HG03280 (cell line): ENCODE results near the gene MT1X.

Source experiments
- ATAC-seq: cut with Tn5 transposase; IDR thresholded peaks from one replicate; pipeline ENCODE4 v1.9.1; 2021; ENCODE audit warnings: mild to moderate bottlenecking, moderate library complexity; ENCODE audit not compliant: unreplicated experiment

Gene MT1X

DNA sequence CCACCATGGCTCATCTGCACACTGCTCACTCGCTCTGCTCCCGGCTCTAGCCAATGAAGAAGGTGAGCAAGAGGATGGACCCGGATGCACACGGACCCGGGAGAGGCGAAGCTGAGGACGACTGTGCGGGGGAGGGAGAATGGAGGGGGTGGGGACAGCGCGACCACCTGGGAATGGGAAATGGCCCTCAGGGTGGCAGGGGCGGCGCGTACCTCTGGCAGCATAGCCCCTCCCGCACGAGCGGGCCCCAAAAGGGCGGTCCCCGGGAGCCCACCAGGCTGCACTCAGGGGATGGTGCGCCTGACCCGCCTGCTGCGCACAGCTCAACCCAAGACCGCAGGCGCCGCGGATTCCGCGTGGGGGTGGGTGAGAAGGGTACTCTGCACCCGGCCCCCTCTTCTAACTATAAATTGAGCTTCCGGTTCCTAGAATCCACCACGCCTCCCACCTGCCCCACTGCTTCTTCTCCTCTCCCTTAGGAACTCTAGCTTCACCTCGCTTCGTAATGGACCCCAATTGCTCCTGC lies 6.5 kb upstream of the MT1X start:
- ATAC-seq, result no peak

DNA sequence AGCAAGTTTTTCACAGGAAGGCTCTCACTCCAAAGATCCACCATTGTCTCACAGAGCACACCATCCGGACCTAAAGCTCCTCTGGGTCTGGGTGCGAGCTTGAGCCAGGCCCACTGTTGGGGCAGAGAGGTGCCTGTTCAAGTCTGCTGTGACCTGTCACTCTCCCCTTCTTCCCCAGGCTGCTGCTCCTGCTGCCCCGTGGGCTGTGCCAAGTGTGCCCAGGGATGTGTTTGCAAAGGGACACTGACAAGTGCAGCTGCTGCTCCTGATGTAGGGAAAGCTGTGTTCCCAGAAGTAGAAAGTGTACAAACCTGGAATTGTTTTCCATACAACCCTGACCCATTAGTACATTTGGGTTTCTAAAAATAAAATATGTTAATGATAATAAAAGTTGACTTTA lies 4.8 kb upstream of the MT1X start:
- ATAC-seq, result no peak

DNA sequence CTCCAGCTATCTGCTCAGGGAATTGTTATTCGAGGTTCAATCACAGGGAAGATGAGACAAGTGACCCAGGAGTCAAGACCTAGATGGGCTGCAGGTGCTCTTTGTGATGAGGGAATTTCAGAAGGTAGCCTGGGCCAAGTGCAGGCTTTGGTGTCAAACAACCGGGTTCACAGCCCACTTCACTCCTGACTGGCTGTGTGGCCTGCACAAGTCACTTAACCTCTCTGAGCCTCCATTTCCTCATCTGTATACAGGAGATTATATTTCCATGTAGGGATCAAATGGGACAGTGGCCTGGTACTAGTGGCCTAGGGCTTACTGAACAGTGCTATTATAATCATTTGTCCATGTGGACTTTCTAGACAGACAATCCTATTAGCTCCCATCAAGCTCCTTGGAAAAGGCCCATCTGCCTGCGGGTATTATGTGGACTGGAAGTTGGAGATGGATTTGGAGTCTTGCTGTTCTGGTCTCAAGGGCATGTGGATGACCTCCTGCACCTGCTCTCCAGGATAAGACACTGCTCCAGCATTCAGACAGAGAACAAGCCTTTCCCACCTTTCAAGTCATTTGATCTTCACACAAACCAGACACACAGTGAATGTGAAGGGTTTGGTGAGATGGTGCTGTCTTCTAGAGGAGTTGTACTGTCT lies 3.1 kb upstream of the MT1X start:
- no peak for ATAC-seq

DNA sequence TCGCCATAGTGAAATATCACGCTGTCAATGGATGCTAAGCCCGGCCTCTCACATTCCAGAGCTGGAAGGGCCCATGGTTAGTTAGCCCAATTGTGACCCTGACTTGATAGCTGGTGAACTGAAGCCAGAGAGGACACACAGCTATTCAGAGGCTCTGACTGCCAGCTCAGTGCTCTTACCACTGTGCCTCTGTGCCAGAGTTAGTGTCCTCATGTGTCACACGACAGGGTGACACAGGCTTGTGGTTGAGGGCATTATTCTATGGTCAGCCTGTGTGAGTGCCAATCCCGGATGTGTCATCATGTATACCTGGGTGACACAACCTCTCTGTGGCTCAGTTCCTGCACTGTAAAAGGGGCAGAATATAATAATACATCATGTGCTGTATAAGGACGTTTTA lies 2.5 kb upstream of the MT1X start:
- no peak for ATAC-seq

DNA sequence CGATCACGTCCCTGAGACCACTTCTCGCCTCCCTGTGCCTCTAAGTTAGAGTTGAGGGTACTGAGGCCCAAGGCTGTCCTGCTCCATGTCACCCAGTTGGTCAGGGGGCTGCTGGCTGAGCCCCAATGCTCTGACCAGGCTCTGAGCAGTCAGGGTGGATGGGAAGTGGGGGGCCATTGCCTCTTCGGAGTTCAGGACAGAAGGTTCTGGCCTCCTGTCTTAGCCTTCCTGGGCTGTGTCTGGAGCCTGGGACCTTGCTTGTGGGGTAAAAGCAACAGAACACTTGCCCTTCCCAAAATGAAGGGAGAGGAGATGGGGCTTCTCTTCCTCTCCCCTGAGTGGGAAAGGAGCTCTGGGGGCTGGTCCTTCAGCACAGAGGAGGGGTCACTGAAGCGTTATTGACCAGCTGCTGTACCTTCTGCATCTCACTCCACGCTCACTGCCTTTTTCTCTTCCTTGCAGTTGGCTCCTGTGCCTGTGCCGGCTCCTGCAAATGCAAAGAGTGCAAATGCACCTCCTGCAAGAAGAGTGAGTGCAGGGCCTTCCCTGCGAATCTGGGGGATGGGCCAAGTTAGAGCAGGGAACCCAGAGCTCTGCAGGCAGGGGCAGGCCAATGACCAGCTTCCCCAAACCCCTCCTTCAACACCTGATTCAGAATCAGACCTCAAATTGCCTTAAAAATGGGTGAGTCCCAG lies 580 bp downstream of the MT1X start:
- peak; percentile 6 for ATAC-seq

DNA sequence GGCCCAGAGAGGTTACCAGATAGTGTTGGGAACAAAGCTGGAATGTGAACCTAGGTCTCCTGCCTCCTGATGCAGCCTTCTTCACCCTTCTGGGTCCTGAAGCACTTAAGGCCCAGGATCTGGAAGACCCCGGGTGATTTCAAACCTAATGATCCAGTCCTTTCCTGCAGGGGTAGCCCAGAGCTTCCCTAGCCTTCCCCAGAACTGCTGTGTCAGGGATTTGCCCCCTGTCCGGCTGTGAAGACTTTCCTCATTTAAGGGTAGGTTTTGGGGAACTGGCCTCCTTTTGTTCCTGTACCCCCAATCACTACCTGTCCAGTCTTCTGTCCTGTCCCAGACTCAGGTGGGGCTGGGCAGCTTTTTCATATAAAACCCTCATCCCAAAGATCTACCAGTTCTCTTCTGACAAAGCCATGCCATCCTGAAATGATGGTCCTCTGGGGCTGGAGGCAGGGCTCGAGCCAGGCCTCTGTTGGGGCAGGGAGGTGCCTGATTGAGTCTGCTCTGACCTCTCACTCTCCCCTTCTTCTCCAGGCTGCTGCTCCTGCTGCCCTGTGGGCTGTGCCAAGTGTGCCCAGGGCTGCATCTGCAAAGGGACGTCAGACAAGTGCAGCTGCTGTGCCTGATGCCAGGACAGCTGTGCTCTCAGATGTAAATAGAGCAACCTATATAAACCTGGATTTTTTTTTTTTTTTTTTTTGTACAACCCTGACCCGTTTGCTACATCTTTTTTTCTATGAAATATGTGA lies 1.3 kb downstream of the MT1X start:
- ATAC-seq, result no peak

DNA sequence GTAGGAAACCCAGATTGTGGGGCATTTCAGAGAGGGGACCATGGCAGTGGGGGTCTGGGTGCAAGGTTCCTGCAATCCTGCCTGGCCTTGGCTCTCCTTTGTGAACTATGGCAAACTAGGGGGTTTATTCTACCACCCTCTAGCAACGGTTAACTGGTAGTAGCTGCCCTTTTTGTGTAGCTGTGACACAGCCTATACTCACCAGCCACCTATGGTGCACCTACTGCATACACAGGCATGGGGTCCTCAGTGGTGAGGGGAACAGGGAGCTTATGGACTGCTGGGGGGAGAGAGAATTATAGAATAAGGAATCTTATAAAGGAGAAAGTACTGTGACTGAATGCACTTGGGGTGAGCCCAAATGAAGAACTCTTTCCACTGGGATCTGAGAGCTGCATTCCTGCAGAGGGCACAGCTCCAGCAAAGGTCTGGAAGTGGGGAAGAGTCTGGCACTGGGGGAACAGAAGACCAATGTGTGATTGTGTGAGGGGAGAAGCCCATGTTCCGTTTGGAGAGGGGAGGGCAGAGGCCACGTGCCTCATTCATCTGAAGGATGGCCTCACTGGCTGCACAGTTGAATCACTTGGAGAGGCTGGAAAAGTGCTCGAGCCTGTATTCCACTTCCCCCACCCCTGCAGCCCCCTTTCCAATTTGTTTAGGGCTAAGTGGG lies 2.1 kb downstream of the MT1X start:
- no peak for ATAC-seq

DNA sequence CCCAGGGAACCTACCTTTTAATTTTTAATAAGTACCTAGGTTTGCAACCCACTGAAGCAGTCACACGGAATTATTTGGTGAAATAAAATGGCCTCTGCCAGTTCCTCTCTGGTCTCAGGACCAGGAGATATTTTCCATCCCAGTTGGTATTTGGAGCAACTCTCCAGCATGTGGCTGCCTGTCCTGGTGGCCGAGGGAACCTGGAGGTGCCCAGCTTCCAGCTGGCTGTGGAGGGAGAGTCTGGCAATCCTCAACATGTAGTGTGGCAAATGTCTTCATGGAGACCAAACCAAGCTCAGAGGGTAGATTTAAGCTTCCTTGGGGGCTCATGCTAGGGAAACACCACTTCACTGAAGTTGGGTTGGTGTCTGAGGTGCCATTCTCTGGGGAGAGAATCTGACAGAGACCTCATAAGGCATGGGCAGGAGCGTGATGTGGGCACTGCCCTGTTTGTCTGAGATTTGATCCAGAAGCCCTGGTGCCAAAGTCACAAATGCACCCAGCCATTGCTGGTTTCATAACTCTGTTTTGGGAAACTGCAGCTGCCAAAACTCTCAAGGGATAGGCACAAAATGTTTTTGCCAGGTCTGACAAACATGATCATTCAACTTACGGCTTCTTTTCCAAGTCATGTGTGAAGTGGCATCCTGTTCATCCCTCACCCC lies 2.8 kb downstream of the MT1X start:
- no peak for ATAC-seq

DNA sequence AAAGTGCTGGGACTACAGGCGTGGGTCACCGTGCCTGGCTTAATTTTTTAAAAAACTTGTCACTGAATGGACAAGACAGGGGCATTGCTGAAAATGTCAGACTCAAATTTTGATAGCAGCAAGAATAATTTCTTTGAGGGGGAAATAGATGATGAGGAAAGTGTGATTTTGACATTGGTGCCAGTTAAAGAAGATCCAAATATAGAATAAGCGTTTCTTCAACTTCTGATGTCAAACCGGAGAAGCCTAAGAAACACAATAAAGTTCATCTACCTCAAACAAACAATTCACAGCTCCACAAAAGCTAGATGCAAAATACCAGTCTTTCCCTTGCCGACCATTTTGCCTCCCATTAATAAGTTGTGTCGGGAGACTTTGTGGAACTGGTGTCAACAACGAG lies 4.5 kb downstream of the MT1X start:
- no peak for ATAC-seq

DNA sequence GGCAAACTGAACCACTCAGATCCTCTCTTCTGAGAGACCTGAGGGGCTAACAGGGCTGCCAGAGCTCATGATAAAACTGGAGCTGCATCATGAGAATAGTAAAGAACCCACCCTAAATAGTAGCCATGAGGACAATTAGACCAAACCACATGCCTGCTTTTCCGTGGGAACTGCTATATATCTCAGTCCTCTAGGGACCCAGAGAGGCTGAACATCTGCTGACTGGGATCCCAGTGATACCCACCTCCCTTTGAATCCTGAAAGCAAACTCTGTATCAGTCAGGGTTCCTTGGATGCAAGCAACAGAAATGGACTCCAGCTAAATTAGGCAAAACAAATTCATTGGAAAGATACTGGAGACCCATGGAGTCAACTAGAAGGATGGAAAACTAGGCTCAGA lies 6.5 kb downstream of the MT1X start:
- ATAC-seq, result no peak

DNA sequence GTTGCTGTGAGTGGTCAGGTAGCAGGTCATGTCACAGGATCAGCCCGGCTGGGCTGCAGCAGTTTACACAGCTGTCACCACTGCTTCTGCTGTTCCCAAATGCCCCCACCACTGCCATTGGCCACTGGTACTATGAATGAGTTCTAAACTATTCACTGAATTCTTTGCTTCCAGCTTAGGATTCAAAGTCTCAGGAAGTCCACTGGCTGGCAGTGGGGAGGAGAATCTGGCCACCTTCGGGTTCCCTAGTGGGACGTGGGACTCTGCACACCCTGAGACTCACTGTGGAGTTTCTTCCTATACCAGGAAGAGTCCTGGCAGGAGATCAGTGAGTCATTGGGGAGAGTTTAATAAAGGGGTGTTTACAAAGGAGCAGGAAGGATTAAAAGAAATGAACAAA lies 6.9 kb downstream of the MT1X start:
- no peak for ATAC-seq

DNA sequence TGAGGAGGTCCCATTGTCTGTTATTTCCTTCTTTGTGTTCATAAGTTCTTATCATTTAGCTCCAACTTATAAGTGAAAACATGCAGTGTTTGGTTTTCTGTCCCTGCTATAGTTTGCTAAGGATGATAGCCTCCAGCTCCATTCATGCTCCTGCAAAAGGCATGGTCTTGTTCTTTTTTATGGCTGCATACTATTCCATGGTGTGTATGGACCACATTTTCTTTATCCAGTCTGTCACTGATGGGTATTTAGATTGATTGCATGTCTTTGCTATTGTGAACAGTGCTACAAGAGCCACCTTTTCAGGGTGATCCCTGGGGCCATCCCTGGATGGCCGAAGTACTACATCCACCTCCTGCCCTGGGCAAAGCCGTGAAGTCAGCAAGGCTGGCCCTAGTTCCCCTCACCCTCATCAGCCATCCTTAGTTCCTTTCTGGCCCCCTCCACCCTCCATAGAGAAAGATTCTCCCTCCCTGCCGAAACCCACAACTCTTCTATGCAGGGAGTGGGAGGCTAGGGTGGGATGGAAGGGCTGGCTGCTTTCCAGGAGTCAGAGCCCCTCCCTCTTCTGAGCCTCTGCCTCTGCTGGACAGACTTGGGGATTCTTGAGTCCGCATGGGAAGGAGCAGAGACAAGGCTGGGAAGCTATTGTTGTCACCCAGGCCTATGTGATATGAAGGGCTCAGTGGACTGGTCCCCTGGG lies 8.3 kb downstream of the MT1X start:
- ATAC-seq, result no peak

DNA sequence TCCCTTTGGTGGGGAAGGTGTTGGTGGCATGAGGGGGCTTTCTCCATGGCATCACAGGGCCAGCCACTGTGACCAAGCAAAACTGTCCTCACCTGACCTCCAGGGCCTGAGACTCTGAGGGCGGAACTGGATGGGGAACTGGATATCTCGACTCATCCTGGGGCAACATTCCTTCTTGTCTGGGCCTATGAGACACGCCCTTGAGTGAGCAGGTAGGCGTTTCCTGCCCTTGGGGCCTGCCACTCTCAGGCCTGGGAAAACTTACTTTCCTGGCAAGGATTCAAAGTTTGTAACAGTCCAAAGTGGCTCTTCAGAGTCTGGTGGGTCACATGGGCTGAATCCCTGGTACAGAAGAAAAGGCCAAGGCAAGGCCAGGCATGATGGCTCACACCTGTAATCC lies 9.6 kb downstream of the MT1X start:
- ATAC-seq, result no peak

DNA sequence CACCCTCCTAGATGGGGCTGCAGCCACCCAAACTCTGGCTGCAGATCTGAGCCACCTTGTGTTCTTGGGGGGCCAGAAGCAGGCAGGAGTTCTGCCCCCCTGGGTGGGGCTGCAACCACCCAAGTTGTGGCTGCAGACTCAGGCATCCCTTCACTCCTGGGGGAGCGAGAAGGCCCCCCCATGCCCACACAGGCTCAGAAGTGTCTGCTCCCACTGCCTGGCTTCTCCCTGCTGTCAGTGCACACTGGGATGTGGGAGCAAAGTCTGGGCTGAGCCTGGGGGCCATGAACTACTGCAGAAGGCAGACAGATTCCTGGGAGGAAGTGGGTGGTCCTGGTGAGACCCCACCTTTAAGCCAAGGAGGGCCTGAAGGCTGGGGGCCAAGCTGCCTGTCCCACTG lies 13.0 kb downstream of the MT1X start:
- ATAC-seq, result no peak

DNA sequence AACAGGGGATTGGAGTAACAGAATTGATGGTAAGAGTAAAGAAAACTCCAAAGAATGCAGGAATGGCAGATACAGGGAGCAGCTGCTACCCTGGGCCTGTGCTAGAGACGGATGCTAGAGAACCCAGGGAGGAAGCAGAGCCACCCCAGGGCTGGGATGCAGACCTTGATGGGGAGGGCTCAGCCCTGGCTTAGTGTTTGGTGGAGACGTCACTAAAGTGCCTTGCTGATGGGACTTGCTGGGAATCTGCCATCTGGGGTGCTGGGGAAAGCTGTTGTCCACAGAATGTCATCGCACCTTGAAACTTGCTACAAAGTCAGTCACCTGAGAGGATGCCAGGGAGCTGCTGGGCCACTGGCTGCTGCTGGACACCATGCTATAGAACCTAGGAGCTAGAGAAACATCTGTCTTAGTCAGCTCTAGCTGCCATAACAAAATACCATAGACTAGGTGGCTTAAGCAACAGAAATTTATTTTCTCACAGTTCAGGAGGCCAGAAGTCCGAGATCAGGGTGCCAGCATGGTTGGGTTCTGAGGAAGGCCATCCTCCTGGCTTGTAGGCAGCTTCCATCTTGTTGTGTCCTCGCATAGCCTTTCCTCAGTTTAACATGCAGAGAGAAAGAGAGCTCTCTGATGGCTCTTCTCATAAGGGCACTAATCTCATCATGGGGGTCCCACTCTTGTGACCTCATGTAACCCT lies 15.3 kb downstream of the MT1X start:
- ATAC-seq, result no peak

DNA sequence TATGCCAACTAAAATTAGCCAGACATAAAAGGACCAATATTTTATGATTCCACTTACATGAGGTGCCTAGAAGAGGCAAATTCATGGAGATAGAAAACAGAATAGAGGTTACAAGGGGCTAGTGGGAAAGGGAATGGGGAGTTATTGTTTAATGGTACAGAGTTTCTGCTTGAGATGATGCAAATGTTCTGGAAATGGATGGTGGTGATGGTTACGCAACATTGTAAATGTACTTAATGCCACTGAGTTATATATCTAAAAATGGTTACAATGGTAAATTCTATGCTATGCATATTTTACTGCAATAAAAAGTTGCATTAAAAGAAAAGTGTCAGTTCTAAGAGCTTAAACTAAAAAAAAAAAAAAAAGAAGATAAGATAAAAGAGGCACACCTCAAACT lies 17.9 kb downstream of the MT1X start:
- no peak for ATAC-seq

DNA sequence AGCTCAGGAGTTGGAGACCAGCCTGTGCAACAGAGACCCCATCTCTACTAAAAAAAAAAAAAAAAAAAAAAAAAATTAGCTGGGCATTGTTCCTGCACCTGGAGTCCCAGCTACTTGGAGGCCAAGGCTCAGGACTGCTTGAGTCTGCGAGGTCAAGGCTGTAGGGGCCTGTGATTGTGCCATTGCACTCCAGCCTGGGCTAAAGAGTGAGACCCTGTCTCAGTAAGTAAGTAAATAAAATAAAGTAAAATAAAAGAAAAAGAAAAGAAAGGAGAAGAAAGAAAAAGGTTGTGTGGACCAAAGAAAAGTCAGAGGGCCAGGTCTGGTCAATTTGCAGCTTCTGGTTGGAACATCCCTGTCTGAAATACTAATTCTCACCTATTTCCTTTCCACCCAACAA lies 18.4 kb downstream of the MT1X start:
- ATAC-seq, result no peak

DNA sequence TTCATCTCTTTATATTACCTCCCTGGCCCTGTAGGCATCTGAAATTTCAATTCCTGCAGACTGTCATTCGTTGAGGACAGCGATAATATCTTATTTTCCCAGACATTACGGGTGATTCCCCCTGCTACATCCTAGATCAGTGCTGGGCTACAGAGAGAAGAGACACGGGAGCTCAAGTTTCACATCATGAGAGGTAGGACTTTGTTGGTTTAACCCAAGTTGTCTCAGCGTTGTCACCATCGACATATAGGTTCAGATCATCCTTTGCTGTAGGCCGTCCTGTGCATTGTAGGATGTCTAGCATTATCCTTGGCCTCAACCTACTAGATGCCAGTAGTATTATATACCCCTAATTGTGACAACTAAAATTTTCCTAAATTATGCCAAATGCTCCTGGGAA lies 19.3 kb downstream of the MT1X start:
- no peak for ATAC-seq

DNA sequence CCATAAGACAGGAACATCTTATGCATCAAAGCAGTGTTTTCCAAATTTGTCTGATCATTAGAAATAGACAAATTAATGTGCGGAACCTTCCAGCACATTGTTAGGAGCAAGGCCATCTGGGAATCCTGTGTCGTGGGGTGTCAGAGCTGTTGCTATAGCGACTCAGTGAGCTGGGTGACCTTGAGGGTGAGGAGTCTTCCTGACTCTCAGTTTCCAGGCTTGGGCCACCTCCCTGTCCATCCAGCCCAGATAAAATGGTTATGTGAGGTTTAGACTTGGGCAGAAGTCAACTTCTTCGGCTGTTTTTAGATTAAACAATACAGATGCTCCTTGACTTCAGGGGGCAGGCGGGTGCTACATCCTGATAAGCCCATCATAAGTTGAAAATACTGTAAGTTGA lies 20.6 kb downstream of the MT1X start:
- no peak for ATAC-seq
